Activated CD4-positive, alpha-beta T cell treated with anti-CD3 and anti-CD28 coated beads, Interleukin-10, Interleukin-2, amounts not matched to agents 100 ng/mL and 50 ng/mL, durations not matched to agents 16 hours and 8 hours (primary cell): ENCODE data around the gene LRRC3B.

Experiments
- DNase-seq: peaks from one replicate; pipeline ENCODE4 v3.0.0-alpha.2; 2020

LRRC3B gene

DNA sequence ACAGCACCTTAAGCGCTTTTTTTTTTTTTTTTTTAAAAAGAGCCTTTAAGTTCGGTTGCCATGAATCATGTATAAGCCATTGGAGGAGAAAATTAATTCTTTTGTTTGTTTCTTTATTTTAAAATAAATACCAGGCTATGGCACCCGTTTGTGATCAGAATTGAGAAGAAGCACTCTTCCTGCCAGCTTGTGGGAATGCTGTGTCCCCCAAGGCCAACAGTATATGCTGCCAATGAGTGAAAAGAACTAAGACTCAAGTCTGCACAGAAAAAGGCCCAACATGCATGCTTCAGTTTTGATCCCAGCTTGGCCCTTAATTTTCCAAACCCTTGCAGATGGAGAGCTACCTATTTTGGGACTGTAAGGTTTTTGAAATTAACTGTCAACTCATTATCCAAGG is 90.5 kb downstream of the LRRC3B start:
- DNase-seq = no peak

DNA sequence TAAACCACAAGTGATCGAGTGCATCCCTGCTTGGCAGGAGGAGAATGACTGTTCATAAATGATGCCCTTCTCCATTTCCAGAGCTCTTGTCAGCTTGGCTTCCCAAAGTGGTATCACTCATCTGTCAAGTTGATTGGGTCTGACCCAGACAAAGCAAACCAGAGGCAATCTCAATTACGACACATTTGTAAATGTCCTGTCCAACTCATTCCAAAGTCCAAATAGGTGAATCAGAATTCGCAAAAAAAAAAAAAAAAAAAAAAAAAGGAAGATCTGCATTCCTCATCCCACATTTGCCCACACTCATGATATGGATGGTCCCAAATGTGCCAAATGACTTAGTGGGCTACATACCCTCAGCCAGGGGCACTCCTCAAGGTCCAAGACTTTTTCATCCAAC is 91.9 kb downstream of the LRRC3B start:
- no peak for DNase-seq

DNA sequence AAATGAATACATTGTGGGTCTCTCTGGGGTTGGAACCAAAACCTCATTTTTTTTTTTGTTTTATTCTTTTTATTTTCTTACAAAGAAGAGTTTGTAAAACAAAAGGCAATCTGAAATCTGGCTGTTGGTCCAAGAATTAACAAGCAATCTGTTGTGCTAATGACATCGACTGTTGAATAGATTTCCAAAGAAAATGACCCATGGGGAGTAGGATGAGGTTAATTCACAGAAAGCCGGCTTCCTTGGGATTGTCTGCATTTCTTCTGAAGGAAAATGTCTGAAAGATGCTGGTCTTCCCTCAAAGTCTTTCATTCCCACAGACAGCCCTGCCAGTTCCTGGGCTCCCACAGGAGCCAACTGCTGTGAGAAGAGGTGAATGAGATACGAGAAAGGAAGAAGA is 92.9 kb downstream of the LRRC3B start:
- DNase-seq = no peak

DNA sequence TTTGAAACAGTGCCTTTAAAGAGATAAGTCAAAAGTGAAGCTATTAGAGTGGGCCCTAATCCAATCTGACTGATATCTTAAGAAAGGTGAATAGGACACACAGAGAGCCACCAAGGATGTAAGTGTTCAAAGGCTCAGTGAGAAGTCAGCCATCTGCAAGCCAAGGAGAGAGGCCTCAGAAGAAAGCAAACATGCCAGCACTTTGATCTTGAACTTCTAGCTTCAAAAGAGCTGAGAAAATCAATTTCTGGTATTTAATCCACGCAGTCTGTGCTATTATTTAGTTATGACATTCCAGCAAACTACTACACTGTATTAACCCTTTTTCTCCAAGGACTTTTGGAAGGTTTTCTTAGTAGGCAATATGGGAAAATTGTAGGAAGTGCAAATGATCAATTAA is 95.7 kb downstream of the LRRC3B start:
- no peak for DNase-seq

DNA sequence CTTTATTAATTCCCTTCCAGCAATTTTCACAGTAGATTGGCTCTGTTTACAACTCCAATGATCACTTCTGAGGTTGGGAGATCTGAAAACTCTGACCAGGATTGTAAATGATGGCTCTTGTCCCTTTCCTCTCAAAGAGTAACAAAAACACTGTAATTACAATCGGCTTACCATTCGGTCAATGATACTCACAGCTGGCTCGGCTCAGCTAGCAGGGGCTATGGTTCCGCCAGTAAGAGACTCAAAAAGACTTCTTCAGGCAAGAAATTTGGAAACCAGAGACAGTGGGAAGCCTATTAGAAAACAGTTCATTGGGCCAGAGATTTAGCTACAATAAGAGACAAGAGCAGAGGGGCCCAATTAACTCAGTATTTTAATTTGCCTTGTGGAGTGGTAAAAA is 96.6 kb downstream of the LRRC3B start:
- DNase-seq = no peak

DNA sequence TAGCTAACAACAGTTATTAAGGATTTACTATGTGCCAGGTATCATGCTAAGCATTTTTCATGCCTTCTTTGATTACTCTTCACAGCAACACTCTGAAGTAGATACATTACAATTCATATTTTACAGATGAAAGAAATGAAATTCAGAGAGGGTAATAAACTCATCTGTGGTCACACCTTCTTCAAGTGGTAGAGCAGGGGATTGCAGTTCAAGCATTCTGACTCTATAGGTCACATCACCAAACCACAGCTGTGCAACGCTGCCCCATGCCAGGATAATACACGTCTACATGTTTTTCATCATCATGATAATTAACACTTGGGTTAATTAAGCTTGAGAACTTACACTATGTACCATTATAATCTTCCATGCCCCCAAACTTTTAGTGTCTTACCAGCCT is 98.5 kb downstream of the LRRC3B start:
- no peak for DNase-seq

DNA sequence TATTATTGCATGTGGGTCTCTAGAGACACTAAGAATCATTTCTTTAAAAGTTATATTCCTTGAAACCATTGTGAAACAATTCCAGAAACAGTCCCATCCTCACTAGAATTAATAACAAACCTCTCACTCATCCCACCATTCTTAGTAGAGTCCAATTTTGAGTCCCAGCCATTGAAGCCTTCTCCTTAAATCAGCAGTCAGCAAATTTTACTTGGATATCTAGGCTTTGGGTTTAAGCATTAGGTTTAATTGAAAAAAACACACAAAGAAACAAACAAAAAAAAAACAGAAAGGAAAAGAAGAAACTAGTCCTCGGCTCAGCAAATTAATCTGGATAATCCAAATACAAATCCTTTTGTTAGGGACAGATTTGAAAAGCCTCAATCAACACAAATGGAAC is 109.3 kb downstream of the LRRC3B start:
- DNase-seq = no peak

DNA sequence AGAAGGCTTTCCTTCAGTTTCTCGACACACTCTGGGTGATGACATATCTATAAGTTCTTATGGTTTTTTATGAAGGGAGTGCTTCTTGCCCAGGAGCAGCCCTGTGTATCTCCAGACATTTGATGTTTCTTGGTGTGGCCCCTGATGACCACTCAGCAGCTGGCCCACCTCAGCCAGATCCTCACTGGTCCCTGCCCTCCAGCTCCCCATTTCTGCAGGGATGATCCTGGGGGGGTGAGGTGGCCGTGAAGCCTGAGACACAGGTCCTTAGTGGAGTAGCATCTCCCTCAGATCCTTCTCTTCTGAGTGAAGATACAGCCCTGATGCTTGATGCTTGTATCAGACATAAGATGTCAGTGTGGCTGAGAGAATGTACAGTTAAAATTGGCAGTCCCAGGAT is 127.7 kb downstream of the LRRC3B start:
- DNase-seq = no peak

DNA sequence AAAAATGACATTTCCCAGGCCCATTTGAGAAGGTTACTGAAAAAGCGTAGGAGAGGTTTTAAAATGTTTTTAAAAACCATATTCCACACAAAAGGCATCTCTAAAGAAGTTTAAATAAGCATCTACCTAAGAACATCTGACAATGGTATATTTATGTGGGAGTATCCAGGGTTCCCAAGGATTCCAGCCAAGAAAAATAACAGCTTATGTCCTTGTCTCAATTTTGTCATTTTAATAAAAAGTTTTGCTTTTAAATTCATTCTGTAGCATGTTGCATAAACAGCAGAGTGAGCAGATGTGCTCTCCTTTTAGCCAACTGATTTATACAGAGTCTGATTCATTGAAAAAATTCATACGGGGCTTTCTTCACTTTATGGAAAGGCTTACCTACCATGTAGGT is 129.9 kb downstream of the LRRC3B start:
- DNase-seq = no peak

DNA sequence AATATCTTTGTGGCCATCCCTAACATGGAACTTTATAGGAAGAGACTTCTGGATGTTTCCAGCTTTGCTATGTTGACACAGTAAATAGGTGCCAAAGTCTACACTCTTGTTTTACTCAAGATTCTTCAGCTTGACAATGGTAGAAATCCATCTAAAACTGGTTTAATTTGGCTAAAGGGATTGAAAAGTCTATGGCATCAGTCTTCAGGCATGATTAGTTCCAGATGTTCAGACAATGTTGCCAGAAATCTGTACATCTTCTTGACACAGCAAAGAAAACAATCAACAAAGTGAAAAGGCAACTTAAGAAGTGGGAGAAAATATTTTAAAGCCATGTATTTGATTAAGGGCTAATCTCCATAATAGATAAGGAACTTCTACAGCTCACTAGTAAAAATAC is 130.5 kb downstream of the LRRC3B start:
- DNase-seq = no peak

DNA sequence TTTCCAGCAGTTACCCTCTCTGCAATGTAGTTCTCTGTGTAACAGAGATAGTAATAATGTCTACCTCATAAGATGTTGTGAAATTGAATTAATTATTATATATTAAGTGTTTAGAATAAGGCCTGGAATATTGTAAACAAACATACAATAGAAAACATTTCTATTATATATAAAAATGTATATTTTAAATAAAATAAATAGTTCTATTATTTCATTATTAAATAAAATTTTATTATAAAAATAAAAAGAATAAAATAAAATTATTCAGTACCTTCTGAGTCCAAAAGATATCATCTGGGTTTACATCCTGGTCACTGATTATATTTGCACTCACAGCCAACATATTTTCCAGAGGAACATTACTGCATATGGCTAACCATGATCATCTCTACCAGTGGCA is 135.4 kb downstream of the LRRC3B start:
- no peak for DNase-seq
